IMR-90 (cell line): ENCODE measurements around the gene QDPR. TPM values are rescaled to one million over a fixed set of nuclear protein-coding genes. Genes with fewer than 3 reads are reported as not detected.

Experiments used
- ATAC-seq: fragments of 200-7000 bp; cut with Tn5 transposase; 2 replicates; pipeline ENCODE4 v1.9.1; 2020; ENCODE audit warnings: low read depth, mild to moderate bottlenecking, moderate library complexity
- BruUV-seq: library from RNA; stranded (reverse); fragments of 400-500 nt; replicated peaks from 2 replicates; lab custom pipeline; 2021; lab: Mats Ljungman, UMichigan
- CTCF ChIA-PET: fragments of 300-600 bp; formaldehyde crosslinking; extraction: SDS; loops from one replicate; lab custom pipeline; 2021; ENCODE audit warnings: antibody characterized with exemption; lab: Yijun Ruan, JAX
- POLR2A ChIA-PET: fragments of 300-600 bp; sonication (Branson Sonifier 250); formaldehyde crosslinking; loops from one replicate; lab custom pipeline; 2022; ENCODE audit warnings: antibody characterized with exemption; ENCODE audit not compliant: unreplicated experiment; lab: Charles Lee
- DNase-seq: peaks from one replicate; pipeline ENCODE4 v3.0.0; 2013
- H2AFZ ChIP-seq: replicated peaks from 2 replicates; pipeline ENCODE3; 2013; ENCODE audit warnings: low read length, mild to moderate bottlenecking; ENCODE audit not compliant: poor library complexity
- H2AK5ac ChIP-seq: 2 replicates; pipeline ENCODE4 v1.6.1; 2013; ENCODE audit warnings: low read depth, low read length, inconsistent platforms
- H2AK9ac ChIP-seq: replicated peaks from 2 replicates; pipeline ENCODE3; 2013; ENCODE audit warnings: mild to moderate bottlenecking, low read depth, low read length, moderate library complexity; ENCODE audit not compliant: poor library complexity
- H2BK120ac ChIP-seq: 2 replicates; pipeline ENCODE4 v1.6.1; 2013; ENCODE audit warnings: low read depth, low read length, inconsistent platforms
- H2BK15ac ChIP-seq: 3 replicates; pipeline ENCODE4 v1.6.1; 2013; ENCODE audit warnings: low read depth, low read length, inconsistent platforms
- H2BK20ac ChIP-seq: 2 replicates; pipeline ENCODE4 v1.6.1; 2013; ENCODE audit warnings: low read depth, mild to moderate bottlenecking, inconsistent platforms, low read length, moderate library complexity
- H2BK5ac ChIP-seq: 2 replicates; pipeline ENCODE4 v1.6.1; 2013; ENCODE audit warnings: mild to moderate bottlenecking, low read depth, low read length, inconsistent platforms; ENCODE audit not compliant: poor library complexity, severe bottlenecking
- H3K14ac ChIP-seq: replicated peaks from 2 replicates; pipeline ENCODE4 v1.6.1; 2013; ENCODE audit warnings: low read depth, low read length, inconsistent platforms
- H3K18ac ChIP-seq: 2 replicates; pipeline ENCODE4 v1.6.1; 2013; ENCODE audit warnings: low read depth, low read length, control low read depth
- H3K23ac ChIP-seq: 2 replicates; pipeline ENCODE4 v1.6.1; 2013; ENCODE audit warnings: low read depth, low read length, inconsistent platforms
- H3K27ac ChIP-seq: 2 replicates; pipeline ENCODE4 v1.5.1; 2013; ENCODE audit warnings: mild to moderate bottlenecking, control low read depth, low read length; ENCODE audit not compliant: insufficient read depth
- H3K27me3 ChIP-seq: 2 replicates; pipeline ENCODE4 v1.6.1; 2013; ENCODE audit warnings: low read length; ENCODE audit not compliant: control insufficient read depth, insufficient read depth
- H3K36me3 ChIP-seq: 2 replicates; pipeline ENCODE4 v1.6.1; 2013; ENCODE audit warnings: low read length, mixed read lengths; ENCODE audit not compliant: control insufficient read depth, insufficient read depth
- H3K4ac ChIP-seq: 2 replicates; pipeline ENCODE4 v1.6.1; 2013; ENCODE audit warnings: low read depth, low read length, inconsistent platforms
- H3K4me1 ChIP-seq: 2 replicates; pipeline ENCODE4 v1.6.1; 2013; ENCODE audit warnings: low read length, mixed read lengths; ENCODE audit not compliant: control insufficient read depth, insufficient read depth
- H3K4me2 ChIP-seq: 2 replicates; pipeline ENCODE4 v1.6.1; 2013; ENCODE audit warnings: low read depth, mild to moderate bottlenecking, control low read depth, low read length, moderate library complexity
- H3K4me3 ChIP-seq: 2 replicates; pipeline ENCODE4 v1.5.1; 2013; ENCODE audit warnings: low read depth, mild to moderate bottlenecking, control low read depth, low read length, moderate library complexity; ENCODE audit not compliant: insufficient read depth
- H3K56ac ChIP-seq: 2 replicates; pipeline ENCODE4 v1.6.1; 2013; ENCODE audit warnings: low read length, inconsistent platforms; ENCODE audit not compliant: insufficient read depth; ENCODE audit errors: extremely low read depth
- H3K79me1 ChIP-seq, 2 experiments: 2 replicates each; pipeline ENCODE4 v1.6.1; 2013; ENCODE audit warnings: low read length in 2 of 2, inconsistent platforms in 1 of 2, low read depth in 1 of 2
- H3K9ac ChIP-seq: 2 replicates; pipeline ENCODE4 v1.6.1; 2013; ENCODE audit warnings: low read depth, low read length, control low read depth
- H3K9me1 ChIP-seq: 2 replicates; pipeline ENCODE4 v1.6.1; 2013; ENCODE audit warnings: low read length, inconsistent platforms; ENCODE audit not compliant: insufficient read depth
- H3K9me3 ChIP-seq: 2 replicates; pipeline ENCODE4 v1.6.1; 2013; ENCODE audit warnings: low read length; ENCODE audit not compliant: control insufficient read depth, insufficient read depth
- H4K20me1 ChIP-seq: 2 replicates; pipeline ENCODE4 v1.6.1; 2013; ENCODE audit warnings: low read length, inconsistent platforms; ENCODE audit not compliant: insufficient read depth
- H4K5ac ChIP-seq: 2 replicates; pipeline ENCODE4 v1.6.1; 2013; ENCODE audit warnings: mild to moderate bottlenecking, low read depth, low read length, control low read depth
- H4K8ac ChIP-seq, 2 experiments: 2 replicates each; pipeline ENCODE4 v1.6.1; 2013; ENCODE audit warnings: low read depth in 2 of 2, low read length in 2 of 2, control low read depth in 1 of 2, inconsistent platforms in 1 of 2
- H4K91ac ChIP-seq: 2 replicates; pipeline ENCODE4 v1.6.1; 2013; ENCODE audit warnings: low read depth, low read length, inconsistent platforms; ENCODE audit not compliant: insufficient read depth
- BHLHE40 ChIP-seq: fragments of 150-350 bp; IDR thresholded peaks from 2 replicates; pipeline ENCODE4 v1.6.1; 2016; ENCODE audit warnings: mild to moderate bottlenecking, low read depth, low read length
- CEBPB ChIP-seq: IDR thresholded peaks from 2 replicates; pipeline ENCODE4 v1.6.1; 2012; ENCODE audit warnings: low read depth, low read length, improper control_type of control experiment
- CHD1 ChIP-seq: IDR thresholded peaks from 2 replicates; pipeline ENCODE4 v1.6.1; 2012; ENCODE audit warnings: low read depth, low read length, improper control_type of control experiment
- FOS ChIP-seq: fragments of 150-350 bp; IDR thresholded peaks from 2 replicates; pipeline ENCODE4 v1.6.1; 2016; ENCODE audit warnings: low read depth, low read length
- MAFK ChIP-seq: IDR thresholded peaks from 2 replicates; pipeline ENCODE4 v1.6.1; 2012; ENCODE audit warnings: low read depth, low read length, improper control_type of control experiment
- MAZ ChIP-seq: IDR thresholded peaks from 2 replicates; pipeline ENCODE4 v1.6.1; 2012; ENCODE audit warnings: low read depth, mild to moderate bottlenecking, low read length, improper control_type of control experiment, moderate library complexity, borderline replicate concordance
- MXI1 ChIP-seq: IDR thresholded peaks from 2 replicates; pipeline ENCODE4 v1.6.1; 2012; ENCODE audit warnings: low read depth, mild to moderate bottlenecking, low read length, moderate library complexity, borderline replicate concordance
- NFE2L2 ChIP-seq: fragments of 150-350 bp; IDR thresholded peaks from 2 replicates; pipeline ENCODE4 v1.6.1; 2016; ENCODE audit warnings: low read depth, mild to moderate bottlenecking, low read length
- POLR2A ChIP-seq: IDR thresholded peaks from 2 replicates; pipeline ENCODE4 v1.6.1; 2012; ENCODE audit warnings: mild to moderate bottlenecking, low read depth, low read length
- RAD21 ChIP-seq: IDR thresholded peaks from 2 replicates; pipeline ENCODE4 v1.6.1; 2012; ENCODE audit warnings: low read length, improper control_type of control experiment
- RCOR1 ChIP-seq: IDR thresholded peaks from 2 replicates; pipeline ENCODE4 v1.6.1; 2012; ENCODE audit warnings: mild to moderate bottlenecking, low read length, improper control_type of control experiment; ENCODE audit not compliant: insufficient replicate concordance
- RFX5 ChIP-seq: IDR thresholded peaks from 2 replicates; pipeline ENCODE4 v1.8.0; 2012; ENCODE audit warnings: low read depth, mild to moderate bottlenecking, low read length, moderate library complexity
- SMC3 ChIP-seq: fragments of 150-350 bp; IDR thresholded peaks from 2 replicates; pipeline ENCODE4 v1.6.1; 2016; ENCODE audit warnings: low read depth, mild to moderate bottlenecking, antibody characterized with exemption, low read length, moderate library complexity
- WGBS, 2 experiments: methylation state at CpG; one replicate each; pipeline versions ENCODE4 v1.1.5 to v1.1.7; 2013; ENCODE audit warnings: missing lambda C conversion rate in 2 of 2; ENCODE audit not compliant: insufficient read length in 1 of 2; ENCODE audit errors: extremely low coverage in 2 of 2; 5-methylcytosine and 5-hydroxymethylcytosine counted together
- dilution Hi-C: fragments of 300-500 bp; cut with HindIII; formaldehyde crosslinking; loops from one replicate; pipeline ENCODE4 v1.14.3; 2018; ENCODE audit warnings: low sequenced_read_pairs; ENCODE audit not compliant: unreplicated experiment
- in situ Hi-C: fragments of 300-500 bp; cut with MboI; formaldehyde crosslinking; loops from 3 replicates; pipeline ENCODE4 v1.14.3; 2019; ENCODE audit warnings: low sequenced_read_pairs, inconsistent platforms, mixed read lengths
- intact Hi-C: fragments of 100-400 bp; cut with micrococcal nuclease; formaldehyde crosslinking; loops from 2 replicates; pipeline ENCODE4 v1.10.0; 2022
- polyA plus RNA-seq, 3 experiments: library from polyadenylated mRNA; depleted of rRNA; stranded (reverse); fragments of >200 nt; gene quantifications; 2 replicates each; pipeline ENCODE4 v1.2.3, GENCODE V29; 2012; ENCODE audit warnings: low replicate concordance in 1 of 3
- total RNA-seq: library from RNA; depleted of rRNA; stranded (reverse); fragments of >200 nt; gene quantifications from 2 replicates; pipeline ENCODE4 v1.2.3, GENCODE V29; 2012
- TF ChIP-seq, protein P1 (sequence below): fragments of 150-350 bp; IDR thresholded peaks from 2 replicates; pipeline ENCODE4 v1.6.1; 2016; ENCODE audit warnings: low read depth, mild to moderate bottlenecking, low read length, moderate library complexity, borderline replicate concordance
- TF ChIP-seq, protein P2 (sequence below): fragments of 150-350 bp; IDR thresholded peaks from 2 replicates; pipeline ENCODE4 v1.6.1; 2017; ENCODE audit warnings: mild to moderate bottlenecking, antibody characterized with exemption, low read length, low read depth

Gene QDPR
- total and polyA plus RNA-seq, 2 of the 4 experiments (the other 2 are of a cell fraction): 10.4 to 31.1 TPM

- no peak for ATAC-seq
- BruUV-seq: no TSS peak
- intact Hi-C loops: no loop called here
Measured at GRCh38 chr4:17558941-17559708, 47.2 kb upstream of the QDPR start.

More at GRCh38 chr4:17558941-17559708, 47.2 kb upstream of the QDPR start:
- Histone ChIP-seq H3K4me1 (no peaks in the 10 kb centered on the region), H3K4me3 (no peak overlapping the region), H2BK15ac (no peak overlapping the region), H4K5ac (no peak overlapping the region), H2AFZ (no peak overlapping the region), H3K9me1 (no peaks in the 10 kb centered on the region), H3K4ac (no peak overlapping the region), H3K9ac (no peak overlapping the region), H3K27ac (no peak overlapping the region), H3K27me3 (peaks cover 10% of the 10 kb centered on the region), H2AK9ac (no peak overlapping the region), H3K23ac (no peak overlapping the region), H4K91ac (no peak overlapping the region), H3K14ac (no peak overlapping the region), H2BK20ac (no peak overlapping the region), H4K20me1 (no peaks in the 10 kb centered on the region), H2BK120ac (no peak overlapping the region), H3K4me2 (no peak overlapping the region), H2BK5ac (no peak overlapping the region), H3K79me1 (no peaks in the 10 kb centered on the region), H3K9me3 (no peaks in the 10 kb centered on the region), H3K36me3 (no peaks in the 10 kb centered on the region), H3K56ac (no peak overlapping the region), H4K8ac (no peak overlapping the region), H3K18ac (no peak overlapping the region), H2AK5ac (no peak overlapping the region)
- CTCF ChIA-PET: interaction anchor here (1.8 kb wide), 1 partner anchor 10 kb away, joined by 5 read pairs; no protein-coding TSS in a partner anchor
- TF ChIP-seq BHLHE40: no peak
- TF ChIP-seq RAD21: no peak
- no peak for TF ChIP-seq NFE2L2
- no peak for TF ChIP-seq MAZ
- no peak for TF ChIP-seq POLR2A
- TF ChIP-seq, protein P1, sequence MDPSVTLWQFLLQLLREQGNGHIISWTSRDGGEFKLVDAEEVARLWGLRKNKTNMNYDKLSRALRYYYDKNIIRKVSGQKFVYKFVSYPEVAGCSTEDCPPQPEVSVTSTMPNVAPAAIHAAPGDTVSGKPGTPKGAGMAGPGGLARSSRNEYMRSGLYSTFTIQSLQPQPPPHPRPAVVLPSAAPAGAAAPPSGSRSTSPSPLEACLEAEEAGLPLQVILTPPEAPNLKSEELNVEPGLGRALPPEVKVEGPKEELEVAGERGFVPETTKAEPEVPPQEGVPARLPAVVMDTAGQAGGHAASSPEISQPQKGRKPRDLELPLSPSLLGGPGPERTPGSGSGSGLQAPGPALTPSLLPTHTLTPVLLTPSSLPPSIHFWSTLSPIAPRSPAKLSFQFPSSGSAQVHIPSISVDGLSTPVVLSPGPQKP: no peak
- no peak for TF ChIP-seq MXI1
- no peak for TF ChIP-seq MAFK
- TF ChIP-seq, protein P2, sequence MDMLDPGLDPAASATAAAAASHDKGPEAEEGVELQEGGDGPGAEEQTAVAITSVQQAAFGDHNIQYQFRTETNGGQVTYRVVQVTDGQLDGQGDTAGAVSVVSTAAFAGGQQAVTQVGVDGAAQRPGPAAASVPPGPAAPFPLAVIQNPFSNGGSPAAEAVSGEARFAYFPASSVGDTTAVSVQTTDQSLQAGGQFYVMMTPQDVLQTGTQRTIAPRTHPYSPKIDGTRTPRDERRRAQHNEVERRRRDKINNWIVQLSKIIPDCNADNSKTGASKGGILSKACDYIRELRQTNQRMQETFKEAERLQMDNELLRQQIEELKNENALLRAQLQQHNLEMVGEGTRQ: no peak
- no peak for TF ChIP-seq RCOR1
- TF ChIP-seq FOS: no peak
- no peak for TF ChIP-seq RFX5
- no peak for TF ChIP-seq SMC3
- TF ChIP-seq CHD1: no peak
- no peak for TF ChIP-seq CEBPB
- no peak for DNase-seq
- POLR2A ChIA-PET: no interaction called here
- in situ Hi-C loops (no loop called here), dilution Hi-C loops (no loop called here)
- WGBS, 2 experiments: no CpG with 5 or more reads among the region's 4 CpGs
